ENCODE results near the gene CRCP. TPM values are rescaled to one million over a fixed set of nuclear protein-coding genes. Genes with fewer than 3 reads are reported as not detected.
A peak's percentile ranks its signal among the peaks of the same experiment; 100 is the strongest.

Gene CRCP
- total and polyA plus RNA-seq, 2 of the 13 experiments (the other 11 are each of a cell fraction or from before 2014, with no cell fraction given), result 22.7 to 31.0 TPM

GRCh38 chr7:66075590-66076461, 38.8 kb upstream of the CRCP start, which contains the start of gene ASL:
ASL (plus strand) TSS chr7:66075819; CDS start chr7:66076082, 263 bp downstream.
- ChIA-PET CTCF (ENCODE audit: low intra/inter-chr PET ratio, low total read pairs) (interaction anchor here (1.3 kb wide), 1 partner anchor 26 kb away, joined by 3 read pairs; no protein-coding TSS in a partner anchor), POLR2A (interaction anchor here (0.5 to 2.8 kb wide), 35 partner anchors 8 to 769 kb away, joined by 3 to 36 read pairs (median 4); partner anchors contain the start of gene CRCP)
- BruUV-seq (replicated peaks), result TSS peak; percentile 81
- Histone ChIP-seq H3K9ac (ENCODE audit: insufficient read depth, low read depth, low read length) (peak within 1 kb of the TSS; percentile 79), H4K20me1 (ENCODE audit: insufficient read depth, low read length) (no peaks in the 10 kb centered on the region), H3K9me3 (ENCODE audit: low read length) (no peaks in the 10 kb centered on the region), H3K27me3 (ENCODE audit: control insufficient read depth in 1 of 2, insufficient read depth in 2 of 2, low read length in 2 of 2) (peaks cover 0 to 7% of the 10 kb centered on the region in 2 experiments; a peak in 2 of 5 replicates), H3K4me1 (ENCODE audit: insufficient read depth, low read length) (peaks cover 33% of the 10 kb centered on the region), H3K36me3 (replicated peaks in 1 of 2; ENCODE audit: control insufficient read depth in 1 of 2, insufficient read depth in 2 of 2, low read length in 2 of 2) (peaks cover 2 to 6% of the 10 kb centered on the region in 2 experiments; a peak in 2 of 5 replicates), H3K79me2 (ENCODE audit: insufficient read depth, low read length) (peaks cover 13% of the 10 kb centered on the region), H3K4me3 (replicated peaks in 1 of 3; ENCODE audit: insufficient read depth in 1 of 3, low read depth in 2 of 3, low read length in 3 of 3) (peak within 1 kb of the TSS; percentile 84 to 95 (median 85)), H3K27ac (ENCODE audit: extremely low read length, insufficient read depth, low read length) (peak within 1 kb of the TSS; percentile 65), H2AFZ (ENCODE audit: low read length) (no peak within 1 kb of the TSS), H3K4me2 (ENCODE audit: low read depth, low read length) (peak within 1 kb of the TSS; percentile 96)
- intact Hi-C loops (cut with micrococcal nuclease; ENCODE audit: unreplicated experiment), result loop anchor here (5.0 kb wide), 1 partner anchor 36 kb away; the partner anchor contains the start of gene CRCP
- FAIRE-seq (peak; percentile 68), DNase-seq (ENCODE audit: low spot score) (peak; percentile 83), ATAC-seq (peak; percentile 97)
- in situ Hi-C loops (cut with HindIII; ENCODE audit: extremely low pct_ligation_motif_present, low pct_unique_long_range_greater_than_20kb), result no loop called here
- under 1% methylated on average over 7 of the region's 67 CpGs for WGBS (ENCODE audit: low lambda C conversion rate)
- TF ChIP-seq ERF (CRISPR knock-in tag; IDR thresholded peaks at IDR 0.05) (no peak; the same call in 1 of the 2 replicates), ZMAT5 (CRISPR knock-in tag; IDR thresholded peaks at IDR 0.05; ENCODE audit: borderline replicate concordance, low read depth) (no peak), HNF4A (CRISPR knock-in tag; IDR thresholded peaks at IDR 0.05) (no peak), ZNF44 (CRISPR knock-in tag; IDR thresholded peaks at IDR 0.05) (no peak), SRSF4 (IDR thresholded peaks at IDR 0.05; ENCODE audit: low read depth, low read length, poor library complexity, severe bottlenecking) (no peak), THAP8 (CRISPR knock-in tag; IDR thresholded peaks at IDR 0.05; ENCODE audit: borderline replicate concordance) (no peak), ZNF136 (CRISPR knock-in tag; IDR thresholded peaks at IDR 0.05; ENCODE audit: low read depth) (peak; percentile 73; the same call in 1 of the 2 replicates), ZNF18 (CRISPR knock-in tag; IDR thresholded peaks at IDR 0.05; ENCODE audit: insufficient replicate concordance) (peak; percentile 79), ZNF709 (CRISPR knock-in tag; IDR thresholded peaks at IDR 0.05) (peak; percentile 92), ZUFSP (CRISPR knock-in tag; IDR thresholded peaks at IDR 0.05; ENCODE audit: borderline replicate concordance) (no peak), KLF16 (CRISPR knock-in tag; IDR thresholded peaks at IDR 0.05) (peak in 1 of 2 experiments; percentile 69; a peak in 1 of 4 replicates), AGO1 (IDR thresholded peaks at IDR 0.05; ENCODE audit: low read depth, low read length, poor library complexity, severe bottlenecking) (no peak), ZNF747 (CRISPR knock-in tag; IDR thresholded peaks at IDR 0.05; ENCODE audit: borderline replicate concordance) (no peak), ZKSCAN8 (CRISPR knock-in tag; IDR thresholded peaks at IDR 0.05; ENCODE audit: borderline replicate concordance) (no peak), SAFB2 (CRISPR knock-in tag; IDR thresholded peaks at IDR 0.05; ENCODE audit: borderline replicate concordance, low read depth) (peak; percentile 67; the same call in 1 of the 2 replicates), PHB2 (IDR thresholded peaks at IDR 0.05; ENCODE audit: partially characterized antibody) (no peak)

Measured in HepG2 (cell line).